ENCODE data around the gene TMED1.

The TMED1 gene

DNA sequence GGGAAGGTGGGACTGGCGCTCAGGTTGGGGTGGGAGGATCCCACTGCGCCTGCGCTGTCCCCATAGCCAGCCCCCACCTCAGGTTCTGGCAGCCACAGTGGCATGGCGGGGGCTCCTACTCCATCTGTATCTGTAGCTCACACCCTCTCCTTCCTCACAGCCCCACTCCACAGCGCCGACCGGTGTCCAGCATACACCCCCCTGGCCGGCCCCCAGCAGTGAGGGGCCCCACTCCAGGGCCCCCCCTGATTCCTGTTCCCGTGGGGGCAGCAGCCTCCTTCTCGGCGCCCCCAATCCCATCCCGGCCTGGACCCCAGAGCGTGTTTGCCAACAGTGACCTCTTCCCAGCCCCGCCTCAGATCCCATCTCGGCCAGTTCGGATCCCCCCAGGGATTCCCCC lies 6.0 kb downstream of the TMED1 start:
- H3K36me3 ChIP-seq = peaks cover 56% of the 10 kb centered on the region
- no peak for DNase-seq

DNA sequence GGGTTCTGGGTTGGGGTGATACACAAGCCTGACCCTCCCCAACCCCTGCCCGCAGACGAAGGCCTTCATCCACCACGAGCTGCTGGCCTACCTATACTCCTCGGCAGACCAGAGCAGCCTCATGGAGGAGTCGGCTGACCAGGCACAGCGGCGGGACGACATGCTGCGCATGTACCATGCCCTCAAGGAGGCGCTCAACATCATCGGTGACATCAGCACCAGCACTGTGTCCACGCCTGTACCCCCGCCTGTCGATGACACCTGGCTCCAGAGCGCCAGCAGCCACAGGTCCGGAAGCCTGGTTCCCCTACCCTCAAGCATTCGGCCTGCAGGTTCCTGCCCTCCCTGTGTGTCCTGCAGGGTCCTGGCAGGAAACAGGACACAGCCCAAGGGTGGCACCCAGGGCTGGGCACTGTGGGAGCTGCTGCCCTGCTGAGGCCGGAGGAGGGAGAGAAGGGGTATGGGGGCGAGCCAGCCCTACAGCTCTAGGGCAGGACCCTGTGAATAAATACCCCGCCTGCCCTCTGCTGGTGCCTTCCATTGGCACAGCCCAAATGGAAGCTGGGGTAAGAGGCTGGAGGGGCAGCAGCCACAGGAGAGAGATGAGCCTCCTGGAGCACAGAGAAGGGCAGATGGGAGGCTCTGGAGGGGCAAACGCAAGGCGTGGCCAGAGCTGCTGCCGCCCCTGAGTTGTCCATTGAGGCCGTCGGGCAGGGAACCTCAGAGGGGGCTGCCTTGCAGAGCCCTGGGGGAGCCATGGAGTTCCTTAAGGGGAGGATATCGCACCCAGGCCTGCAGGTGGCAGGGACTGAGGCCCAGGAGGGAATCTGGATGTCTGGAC lies 6.8 kb downstream of the TMED1 start:
- H3K36me3 ChIP-seq = peaks cover 56% of the 10 kb centered on the region
- DNase-seq = no peak
- no peaks in the 10 kb centered on the region for H3K27me3 ChIP-seq
- H3K9me3 ChIP-seq = no peaks in the 10 kb centered on the region
- peaks cover 8% of the 10 kb centered on the region for H3K4me1 ChIP-seq
- no peak overlapping the region for H3K4me3 ChIP-seq (ENCODE audit: low read depth, low read length)
- TF ChIP-seq, protein P1, sequence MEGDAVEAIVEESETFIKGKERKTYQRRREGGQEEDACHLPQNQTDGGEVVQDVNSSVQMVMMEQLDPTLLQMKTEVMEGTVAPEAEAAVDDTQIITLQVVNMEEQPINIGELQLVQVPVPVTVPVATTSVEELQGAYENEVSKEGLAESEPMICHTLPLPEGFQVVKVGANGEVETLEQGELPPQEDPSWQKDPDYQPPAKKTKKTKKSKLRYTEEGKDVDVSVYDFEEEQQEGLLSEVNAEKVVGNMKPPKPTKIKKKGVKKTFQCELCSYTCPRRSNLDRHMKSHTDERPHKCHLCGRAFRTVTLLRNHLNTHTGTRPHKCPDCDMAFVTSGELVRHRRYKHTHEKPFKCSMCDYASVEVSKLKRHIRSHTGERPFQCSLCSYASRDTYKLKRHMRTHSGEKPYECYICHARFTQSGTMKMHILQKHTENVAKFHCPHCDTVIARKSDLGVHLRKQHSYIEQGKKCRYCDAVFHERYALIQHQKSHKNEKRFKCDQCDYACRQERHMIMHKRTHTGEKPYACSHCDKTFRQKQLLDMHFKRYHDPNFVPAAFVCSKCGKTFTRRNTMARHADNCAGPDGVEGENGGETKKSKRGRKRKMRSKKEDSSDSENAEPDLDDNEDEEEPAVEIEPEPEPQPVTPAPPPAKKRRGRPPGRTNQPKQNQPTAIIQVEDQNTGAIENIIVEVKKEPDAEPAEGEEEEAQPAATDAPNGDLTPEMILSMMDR (IDR thresholded peaks at IDR 0.05; ENCODE audit: low read depth, low read length) = no peak; the same call in 1 of the 2 replicates

More for the DNA sequence above, 6.0 kb downstream of the TMED1 start:
- Histone ChIP-seq H3K9me3 (no peaks in the 10 kb centered on the region), H3K27me3 (no peaks in the 10 kb centered on the region), H3K4me1 (peaks cover 8% of the 10 kb centered on the region), H3K4me3 (ENCODE audit: low read depth, low read length) (no peak overlapping the region)
- TF ChIP-seq, protein P1 (IDR thresholded peaks at IDR 0.05; ENCODE audit: low read depth, low read length) = no peak

- no peaks in the 10 kb centered on the region for H3K9me3 ChIP-seq
- H3K4me1 ChIP-seq = peaks cover 8% of the 10 kb centered on the region
- DNase-seq = no peak
- H3K36me3 ChIP-seq = peaks cover 48% of the 10 kb centered on the region
- no peak overlapping the region for H3K4me3 ChIP-seq (ENCODE audit: low read depth, low read length)
- H3K27me3 ChIP-seq = no peaks in the 10 kb centered on the region
- TF ChIP-seq, protein P1 (IDR thresholded peaks at IDR 0.05; ENCODE audit: low read depth, low read length) = no peak
Measured at GRCh38 chr19:10826846-10827245, 9.2 kb downstream of the TMED1 start.

DNA sequence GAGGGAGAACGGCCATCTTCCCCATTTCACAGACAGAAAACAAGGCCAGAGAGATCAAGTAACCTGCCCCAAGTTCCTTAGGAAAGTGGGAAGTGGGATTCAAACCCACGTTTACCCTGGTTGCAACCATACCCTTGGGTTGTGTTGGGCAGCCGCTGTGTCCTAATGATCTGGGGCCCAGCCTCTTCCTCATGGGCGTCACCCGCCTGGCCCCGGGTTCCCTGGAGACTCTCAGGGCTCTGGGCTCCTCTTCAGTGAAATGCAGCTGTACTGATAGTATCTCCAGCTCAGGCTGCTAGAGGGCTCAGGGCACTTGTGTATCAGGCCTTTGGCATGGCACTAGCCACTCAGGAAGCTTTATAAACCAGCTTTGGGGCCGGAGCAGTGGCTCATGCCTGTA lies 9.8 kb downstream of the TMED1 start:
- DNase-seq = peak; percentile 88

GRCh38 chr19:10823690-10824089 lies 12.3 kb downstream of the TMED1 start:
- peaks cover 54% of the 10 kb centered on the region for H3K36me3 ChIP-seq
- peaks cover 8% of the 10 kb centered on the region for H3K4me1 ChIP-seq
- H3K27me3 ChIP-seq = no peaks in the 10 kb centered on the region
- TF ChIP-seq, protein P1 (IDR thresholded peaks at IDR 0.05; ENCODE audit: low read depth, low read length) = no peak
- no peak overlapping the region for H3K4me3 ChIP-seq (ENCODE audit: low read depth, low read length)
- DNase-seq = no peak
- no peaks in the 10 kb centered on the region for H3K9me3 ChIP-seq

More for the DNA sequence above, 9.8 kb downstream of the TMED1 start:
- TF ChIP-seq, protein P1 (IDR thresholded peaks at IDR 0.05; ENCODE audit: low read depth, low read length) = no peak
- Histone ChIP-seq H3K36me3 (peaks cover 52% of the 10 kb centered on the region), H3K9me3 (no peaks in the 10 kb centered on the region), H3K4me1 (peaks cover 8% of the 10 kb centered on the region), H3K4me3 (ENCODE audit: low read depth, low read length) (no peak overlapping the region), H3K27me3 (no peaks in the 10 kb centered on the region)

GRCh38 chr19:10820173-10820572 lies 15.8 kb downstream of the TMED1 start:
- Histone ChIP-seq H3K9me3 (no peaks in the 10 kb centered on the region), H3K27me3 (no peaks in the 10 kb centered on the region)

More at GRCh38 chr19:10820173-10820572, 15.8 kb downstream of the TMED1 start:
- H3K4me3 ChIP-seq (ENCODE audit: low read depth, low read length) = no peak overlapping the region
- DNase-seq = no peak
- H3K4me1 ChIP-seq = peaks cover 10% of the 10 kb centered on the region; the same call in 1 of the 2 replicates
- TF ChIP-seq, protein P1 (IDR thresholded peaks at IDR 0.05; ENCODE audit: low read depth, low read length) = peak; percentile 45
- H3K36me3 ChIP-seq = peaks cover 52% of the 10 kb centered on the region
